Gastroesophageal sphincter (tissue), 3 donors: ENCODE results near the gene HPN.

Source experiments
- CTCF ChIP-seq, 4 experiments: fragments of 200-600 bp in 2 of 4; fragments of 450-650 bp in 2 of 4; sonication (generic) in 1 of 4; IDR thresholded peaks; one replicate each; pipeline ENCODE4 v1.5.1; 2017 to 2019; ENCODE audit warnings: antibody characterized with exemption in 4 of 4, mild to moderate bottlenecking in 2 of 4, moderate library complexity in 2 of 4
- POLR2A ChIP-seq, 2 donors: fragments of 450-650 bp; IDR thresholded peaks; one replicate each; pipeline ENCODE4 v1.6.1; 2017; ENCODE audit warnings: antibody characterized with exemption in 2 of 2, mild to moderate bottlenecking in 2 of 2, moderate library complexity in 1 of 2
- POLR2AphosphoS5 ChIP-seq: sonication (generic); formaldehyde crosslinking; IDR thresholded peaks from one replicate; pipeline ENCODE4 v1.6.1; 2017; ENCODE audit warnings: antibody characterized with exemption

GRCh38 chr19:35000338-35000646, 41.2 kb upstream of the HPN start:
- TF ChIP-seq CTCF (IDR thresholded peaks at IDR 0.05) (no peak), POLR2AphosphoS5 (no peak), POLR2A (IDR thresholded peaks at IDR 0.05) (peak; percentile 44 to 74)
